Activated T-helper 1 cell treated with anti-CD3 and anti-CD28 coated beads, Interleukin-12 subunit alpha, Interleukin-12 subunit beta, Interleukin-2, Interleukin-4 antibody, amounts not matched to agents 30 ng/mL and 10 ng/mL and 1 ng/mL, durations not matched to agents 14 hours and 24 hours and 36 hours (primary cell): Measurements from ENCODE around the gene CYP19A1. TPM values are rescaled to one million over a fixed set of nuclear protein-coding genes. Genes with fewer than 3 reads are reported as not detected.

Source experiments
- DNase-seq: peaks from one replicate; pipeline ENCODE4 v3.0.0; 2021; ENCODE audit warnings: low spot score
- H3K27ac Mint-ChIP-seq: one replicate; pipeline ENCODE4 v1.8.0; 2021; ENCODE audit warnings: mild to moderate bottlenecking, mixed read lengths
- H3K27me3 Mint-ChIP-seq: one replicate; pipeline ENCODE4 v1.8.0; 2022; ENCODE audit warnings: mild to moderate bottlenecking, moderate library complexity, mixed read lengths; ENCODE audit not compliant: insufficient read depth
- H3K36me3 Mint-ChIP-seq: one replicate; pipeline ENCODE4 v1.8.0; 2021; ENCODE audit warnings: low read depth, mixed read lengths
- H3K4me1 Mint-ChIP-seq: one replicate; pipeline ENCODE4 v1.8.0; 2021; ENCODE audit warnings: low read depth, mixed read lengths
- H3K4me3 Mint-ChIP-seq: one replicate; pipeline ENCODE4 v1.8.0; 2021; ENCODE audit warnings: mild to moderate bottlenecking, moderate library complexity, mixed read lengths
- H3K9me3 Mint-ChIP-seq: one replicate; pipeline ENCODE4 v1.8.0; 2021; ENCODE audit warnings: mixed read lengths
- intact Hi-C: fragments of 100-400 bp; cut with micrococcal nuclease; formaldehyde crosslinking; loops from one replicate; pipeline ENCODE4 v1.15.1; 2024
- total RNA-seq: library from RNA; stranded (reverse); gene quantifications from 2 replicates; pipeline ENCODE4 v1.2.3, GENCODE V29; 2022

CYP19A1 gene
- total RNA-seq, 1 donor from 2014 or later = 0.23 TPM

- H3K9me3 Mint-ChIP-seq = no peaks in the 10 kb centered on the region
- H3K36me3 Mint-ChIP-seq = no peaks in the 10 kb centered on the region
These were observed 86.8 kb downstream of the CYP19A1 start for GRCh38 chr15:51251556-51251955.

GRCh38 chr15:51250217-51251011, 88.0 kb downstream of the CYP19A1 start:
- Mint-ChIP-seq H3K27me3 (peaks cover 15% of the 10 kb centered on the region), H3K4me1 (no peaks in the 10 kb centered on the region), H3K27ac (no peak overlapping the region), H3K9me3 (no peaks in the 10 kb centered on the region), H3K36me3 (no peaks in the 10 kb centered on the region), H3K4me3 (no peak overlapping the region)
- intact Hi-C loops = no loop called here
- no peak for DNase-seq

More at GRCh38 chr15:51251556-51251955, 86.8 kb downstream of the CYP19A1 start:
- DNase-seq = no peak
- Mint-ChIP-seq H3K4me3 (no peak overlapping the region), H3K27me3 (peaks cover 15% of the 10 kb centered on the region), H3K27ac (no peak overlapping the region), H3K4me1 (no peaks in the 10 kb centered on the region)
- intact Hi-C loops = no loop called here

GRCh38 chr15:51245628-51246027, 92.8 kb downstream of the CYP19A1 start:
- peaks cover 5% of the 10 kb centered on the region for H3K27me3 Mint-ChIP-seq
- no peak overlapping the region for H3K27ac Mint-ChIP-seq
- no peak for DNase-seq
- H3K36me3 Mint-ChIP-seq = no peaks in the 10 kb centered on the region
- H3K4me1 Mint-ChIP-seq = peaks cover 17% of the 10 kb centered on the region
- no peaks in the 10 kb centered on the region for H3K9me3 Mint-ChIP-seq
- H3K4me3 Mint-ChIP-seq = no peak overlapping the region
- intact Hi-C loops = no loop called here

DNA sequence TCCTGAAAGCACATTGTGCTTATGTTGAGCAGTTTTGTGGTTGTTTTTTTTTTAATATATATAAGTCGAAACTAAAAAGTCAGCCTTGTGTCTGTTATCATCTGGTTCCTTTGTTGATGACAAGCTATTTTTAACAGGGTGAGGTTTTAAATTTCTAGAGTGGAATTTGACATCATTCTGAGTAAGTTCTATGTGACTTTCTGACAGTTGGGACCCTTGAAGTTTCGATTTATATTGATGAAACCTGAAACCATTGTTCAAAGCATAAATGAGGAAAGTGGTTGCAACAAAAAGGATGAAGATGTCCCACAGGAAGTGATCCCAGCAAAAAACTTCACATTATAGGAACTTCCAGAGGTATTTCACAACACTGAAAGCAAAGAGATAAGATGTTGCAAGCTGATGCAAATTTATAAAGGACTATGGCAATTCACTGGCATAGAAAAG, 94.0 kb downstream of the CYP19A1 start:
- Mint-ChIP-seq H3K9me3 (no peaks in the 10 kb centered on the region), H3K4me1 (peaks cover 23% of the 10 kb centered on the region), H3K27ac (peak overlapping the region; percentile 59), H3K27me3 (peaks cover 5% of the 10 kb centered on the region), H3K4me3 (no peak overlapping the region), H3K36me3 (no peaks in the 10 kb centered on the region)
- intact Hi-C loops = no loop called here
- DNase-seq = no peak

GRCh38 chr15:51243774-51244173, 94.6 kb downstream of the CYP19A1 start:
- H3K4me3 Mint-ChIP-seq = no peak overlapping the region
- H3K4me1 Mint-ChIP-seq = peaks cover 23% of the 10 kb centered on the region
- peak overlapping the region; percentile 59 for H3K27ac Mint-ChIP-seq
- no peaks in the 10 kb centered on the region for H3K9me3 Mint-ChIP-seq
- H3K27me3 Mint-ChIP-seq = peaks cover 2% of the 10 kb centered on the region
- no peak for DNase-seq
- no peaks in the 10 kb centered on the region for H3K36me3 Mint-ChIP-seq
- intact Hi-C loops = no loop called here

- Mint-ChIP-seq H3K27ac (no peak overlapping the region), H3K27me3 (peaks cover 18% of the 10 kb centered on the region), H3K4me3 (no peak overlapping the region), H3K36me3 (no peaks in the 10 kb centered on the region), H3K9me3 (no peaks in the 10 kb centered on the region), H3K4me1 (peaks cover 23% of the 10 kb centered on the region)
- intact Hi-C loops = loop anchor here (1.0 kb wide), 1 partner anchor 12 kb away; no protein-coding TSS in a partner anchor
- DNase-seq = no peak
These were observed 98.3 kb downstream of the CYP19A1 start for GRCh38 chr15:51240066-51240465.

DNA sequence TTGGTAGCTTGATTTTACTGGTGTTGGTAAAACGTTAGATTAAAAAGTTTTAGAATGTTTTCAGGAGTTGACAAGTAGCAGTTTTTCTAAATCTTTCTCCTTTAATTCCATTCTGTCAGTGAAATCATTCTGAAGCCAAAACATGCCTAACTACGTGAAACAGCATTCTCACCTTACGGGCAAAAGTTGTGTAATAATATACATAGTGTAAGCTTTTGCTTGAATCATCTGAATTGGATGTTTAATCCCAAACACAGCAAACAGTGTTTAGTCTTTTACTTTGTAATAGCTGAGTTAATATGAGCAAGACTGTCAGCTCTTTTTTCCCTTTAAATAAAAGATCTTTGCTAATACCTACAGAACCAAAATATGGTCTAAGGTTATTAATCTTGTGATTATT, 100.6 kb downstream of the CYP19A1 start:
- no peak overlapping the region for H3K27ac Mint-ChIP-seq
- intact Hi-C loops = no loop called here
- H3K9me3 Mint-ChIP-seq = no peaks in the 10 kb centered on the region

GRCh38 chr15:51234176-51234927, 104.0 kb downstream of the CYP19A1 start:
- intact Hi-C loops = no loop called here
- H3K27ac Mint-ChIP-seq = peak overlapping the region; percentile 21
- no peaks in the 10 kb centered on the region for H3K4me1 Mint-ChIP-seq
- H3K9me3 Mint-ChIP-seq = no peaks in the 10 kb centered on the region
- peaks cover 28% of the 10 kb centered on the region for H3K27me3 Mint-ChIP-seq
- DNase-seq = no peak
- no peak overlapping the region for H3K4me3 Mint-ChIP-seq
- H3K36me3 Mint-ChIP-seq = no peaks in the 10 kb centered on the region

More for the DNA sequence above, 100.6 kb downstream of the CYP19A1 start:
- H3K27me3 Mint-ChIP-seq = peaks cover 28% of the 10 kb centered on the region
- peaks cover 8% of the 10 kb centered on the region for H3K4me1 Mint-ChIP-seq
- no peak for DNase-seq
- no peak overlapping the region for H3K4me3 Mint-ChIP-seq
- H3K36me3 Mint-ChIP-seq = no peaks in the 10 kb centered on the region

DNA sequence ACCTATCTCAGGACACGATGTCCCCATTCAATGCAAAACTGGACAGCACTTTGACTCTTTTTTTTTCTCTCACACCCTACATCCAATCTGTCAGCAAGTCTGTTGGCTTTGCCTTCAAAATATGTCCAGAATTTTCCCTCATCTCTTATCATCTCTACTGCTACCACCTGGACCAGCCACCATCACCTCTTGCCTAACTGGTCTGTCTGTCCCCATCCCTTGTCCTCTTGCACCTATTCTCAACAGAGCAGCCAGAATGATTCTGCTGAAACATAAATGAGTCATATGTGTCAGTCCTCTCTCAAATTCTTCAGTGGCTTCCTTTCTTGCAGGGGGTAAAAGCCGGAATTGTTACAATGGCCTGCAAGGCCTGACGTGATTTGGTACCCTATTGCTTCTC, 105.8 kb downstream of the CYP19A1 start:
- peaks cover 24% of the 10 kb centered on the region for H3K27me3 Mint-ChIP-seq
- H3K27ac Mint-ChIP-seq = no peak overlapping the region
- no peaks in the 10 kb centered on the region for H3K36me3 Mint-ChIP-seq
- H3K4me3 Mint-ChIP-seq = no peak overlapping the region
- no peak for DNase-seq
- intact Hi-C loops = no loop called here
- H3K9me3 Mint-ChIP-seq = no peaks in the 10 kb centered on the region
- H3K4me1 Mint-ChIP-seq = peaks cover 13% of the 10 kb centered on the region

GRCh38 chr15:51229907-51230330, 108.5 kb downstream of the CYP19A1 start:
- H3K27ac Mint-ChIP-seq = no peak overlapping the region
- no peak for DNase-seq
- peaks cover 15% of the 10 kb centered on the region for H3K4me1 Mint-ChIP-seq
- H3K27me3 Mint-ChIP-seq = peaks cover 10% of the 10 kb centered on the region
- intact Hi-C loops = no loop called here
- no peaks in the 10 kb centered on the region for H3K36me3 Mint-ChIP-seq
- no peaks in the 10 kb centered on the region for H3K9me3 Mint-ChIP-seq
- no peak overlapping the region for H3K4me3 Mint-ChIP-seq

DNA sequence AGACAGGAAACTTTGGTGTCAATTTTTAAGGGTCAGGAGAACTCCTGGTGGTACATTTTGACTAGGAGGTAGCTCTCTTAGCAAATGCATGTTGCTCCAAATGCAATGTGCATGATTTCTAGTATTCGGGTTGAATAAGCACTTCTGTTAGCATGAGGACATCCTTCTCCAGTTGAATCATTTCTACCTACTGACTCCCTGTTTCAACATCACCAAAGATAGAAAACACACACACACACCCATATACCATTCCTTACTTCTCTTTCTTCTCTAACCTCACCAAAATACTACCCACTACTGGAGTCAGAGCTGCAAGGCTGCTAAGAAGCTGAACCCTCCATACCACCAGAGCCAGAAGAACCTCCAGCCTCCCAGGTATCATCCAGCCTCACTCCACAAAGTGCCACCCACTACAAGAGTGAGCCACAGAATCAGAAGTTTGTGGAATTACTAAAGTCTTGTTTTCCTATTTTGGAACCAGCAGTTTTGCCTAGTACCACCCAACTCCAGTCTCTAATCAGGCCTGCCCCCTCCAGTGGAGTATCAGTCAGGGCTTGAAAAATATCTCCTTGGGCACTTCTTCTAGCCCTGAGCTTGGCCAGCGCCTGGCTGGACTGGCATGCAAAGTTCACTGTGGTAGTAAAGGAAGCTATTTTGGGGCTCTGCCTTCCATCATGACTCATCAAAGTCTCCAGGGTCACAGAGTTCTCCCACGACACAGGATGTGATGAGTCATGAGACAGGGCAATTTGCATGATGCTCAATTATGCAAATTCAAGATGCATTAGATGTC, 110.3 kb downstream of the CYP19A1 start:
- H3K4me1 Mint-ChIP-seq = peaks cover 26% of the 10 kb centered on the region
- H3K4me3 Mint-ChIP-seq = peak overlapping the region; percentile 8
- peak; percentile 11 for DNase-seq
- peak overlapping the region; percentile 81 for H3K27ac Mint-ChIP-seq
- no peaks in the 10 kb centered on the region for H3K9me3 Mint-ChIP-seq
- H3K27me3 Mint-ChIP-seq = peaks cover 4% of the 10 kb centered on the region
- intact Hi-C loops = loop anchor here (1.0 kb wide), 1 partner anchor 12 kb away; no protein-coding TSS in a partner anchor
- no peaks in the 10 kb centered on the region for H3K36me3 Mint-ChIP-seq

- H3K27me3 Mint-ChIP-seq = peaks cover 4% of the 10 kb centered on the region
- no peaks in the 10 kb centered on the region for H3K36me3 Mint-ChIP-seq
- intact Hi-C loops = no loop called here
These were observed 111.7 kb downstream of the CYP19A1 start for GRCh38 chr15:51226576-51227210.

More at GRCh38 chr15:51226576-51227210, 111.7 kb downstream of the CYP19A1 start:
- Mint-ChIP-seq H3K4me3 (no peak overlapping the region), H3K9me3 (no peaks in the 10 kb centered on the region), H3K27ac (no peak overlapping the region), H3K4me1 (peaks cover 26% of the 10 kb centered on the region)
- no peak for DNase-seq
